HAP-1 (cell line): ENCODE measurements around the gene DISC1.
A peak's percentile ranks its signal among the peaks of the same experiment; 100 is the strongest.
"Not testable (repeated sequence)": the region's sequence is repeated elsewhere in the genome, so short reads cannot be mapped to it uniquely, and the experiment has no call there.

Experiments used
- DNase-seq, 2 experiments: peaks; one replicate each; pipeline ENCODE4 v3.0.0-alpha.2; 2016 to 2020; ENCODE audit warnings: low spot score in 2 of 2
- H3K27me3 ChIP-seq: fragments of 250-450 bp; sonication (Bioruptor Pico); 2 replicates; pipeline ENCODE4 v1.5.1; 2020; ENCODE audit warnings: low read depth, mild to moderate bottlenecking, moderate library complexity
- H3K36me3 ChIP-seq: fragments of 250-450 bp; sonication (Bioruptor Pico); replicated peaks from 2 replicates; pipeline ENCODE4 v1.5.1; 2020; ENCODE audit warnings: mild to moderate bottlenecking
- H3K4me1 ChIP-seq: fragments of 250-450 bp; sonication (Bioruptor Pico); 2 replicates; pipeline ENCODE4 v1.5.1; 2020; ENCODE audit warnings: mild to moderate bottlenecking
- H3K4me3 ChIP-seq: fragments of 250-450 bp; sonication (Bioruptor Pico); 2 replicates; pipeline ENCODE4 v1.5.1; 2020; ENCODE audit warnings: mild to moderate bottlenecking, moderate library complexity
- H3K9me3 ChIP-seq: fragments of 250-450 bp; sonication (Bioruptor Pico); 2 replicates; pipeline ENCODE4 v1.5.1; 2020; ENCODE audit warnings: mild to moderate bottlenecking, moderate library complexity
- in situ Hi-C: fragments of 300-500 bp; cut with MboI; formaldehyde crosslinking; loops from 3 replicates; pipeline ENCODE4 v1.14.3; 2020; ENCODE audit warnings: low sequenced_read_pairs, inconsistent platforms, mixed read lengths

DISC1 gene

DNA sequence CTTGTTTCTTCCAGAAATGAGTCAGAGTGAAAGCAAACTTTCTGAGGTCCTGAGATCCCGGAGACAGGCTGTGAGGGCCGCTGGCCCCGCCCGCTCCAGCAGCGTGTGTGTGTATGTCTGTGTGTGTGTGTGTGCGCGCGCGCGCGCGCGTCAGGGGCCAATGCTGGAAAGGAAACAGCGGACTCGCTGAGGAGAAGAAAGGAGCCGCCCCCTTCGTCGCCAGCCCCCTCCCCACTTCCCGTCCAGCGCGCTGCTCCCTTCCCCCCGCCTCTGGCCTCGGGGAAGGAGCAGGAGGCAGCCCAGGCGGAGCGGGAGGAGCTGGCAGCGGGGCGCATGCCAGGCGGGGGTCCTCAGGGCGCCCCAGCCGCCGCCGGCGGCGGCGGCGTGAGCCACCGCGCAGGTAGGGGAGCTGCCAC, at the start of gene DISC1:
Gene DISC1 (plus strand): TSS at position 256 of the 416 bp plus-strand sequence. CDS start 78 bp downstream, at position 334.
- H3K9me3 ChIP-seq, result no peaks in the 10 kb centered on the region
- in situ Hi-C loops, result no loop called here
- 0 out of 2 replicates have a peak, but pooled peaks cover 1% of the 10 kb centered on the region for H3K27me3 ChIP-seq
- DNase-seq, result peak; percentile 41 to 82
- no peaks in the 10 kb centered on the region for H3K36me3 ChIP-seq
- peaks cover 10% of the 10 kb centered on the region; the same call in 1 of the 2 replicates for H3K4me1 ChIP-seq
- peak within 1 kb of the TSS; percentile 51 for H3K4me3 ChIP-seq

DNA sequence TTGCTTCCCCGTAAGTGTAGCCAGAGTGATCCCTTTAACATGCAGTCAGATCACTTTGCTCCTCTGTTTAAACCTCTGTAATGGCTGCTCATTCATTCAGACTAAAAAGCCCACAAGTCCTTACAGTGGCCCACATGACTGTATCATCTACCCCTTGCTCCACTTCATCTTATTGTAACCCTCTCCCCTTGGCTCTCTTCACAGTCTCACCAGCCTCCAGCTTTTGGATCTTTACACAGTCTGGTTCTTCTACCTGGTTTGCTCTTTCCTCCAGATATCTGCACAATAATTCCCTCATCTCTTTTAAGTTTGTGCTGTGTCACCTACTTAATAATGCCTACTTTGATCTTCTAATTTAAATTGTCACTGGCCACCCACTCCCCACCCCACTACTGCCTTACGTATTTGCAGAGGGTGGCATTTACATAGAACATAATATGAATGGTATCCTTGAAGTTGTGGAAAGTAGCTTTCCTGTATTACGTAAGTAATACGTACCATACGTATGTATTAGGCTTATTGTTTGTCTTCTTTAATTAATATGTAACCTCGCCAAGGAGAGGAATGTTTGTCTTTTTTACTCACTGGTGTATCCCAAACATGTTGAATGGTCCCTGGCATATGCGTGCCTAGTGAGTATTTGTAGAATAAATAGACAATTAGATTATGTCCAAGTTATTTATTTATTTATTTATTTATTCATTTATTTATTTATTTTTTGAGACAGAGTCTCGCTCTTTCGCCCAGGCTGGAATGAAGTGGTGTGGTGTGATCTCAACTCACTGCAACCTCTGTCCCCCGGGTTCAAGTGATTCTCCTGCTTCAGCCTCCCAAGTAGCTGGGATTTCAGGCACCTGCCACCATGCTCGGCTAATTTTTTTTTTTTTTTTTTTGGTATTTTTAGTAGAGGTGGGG, 49.5 kb upstream of the DISC1 start:
- H3K36me3 ChIP-seq, result no peaks in the 10 kb centered on the region
- H3K9me3 ChIP-seq, result no peaks in the 10 kb centered on the region
- no peak for DNase-seq
- no peak overlapping the region for H3K4me3 ChIP-seq
- no peaks in the 10 kb centered on the region for H3K4me1 ChIP-seq
- in situ Hi-C loops, result no loop called here
- H3K27me3 ChIP-seq, result no peaks in the 10 kb centered on the region

DNA sequence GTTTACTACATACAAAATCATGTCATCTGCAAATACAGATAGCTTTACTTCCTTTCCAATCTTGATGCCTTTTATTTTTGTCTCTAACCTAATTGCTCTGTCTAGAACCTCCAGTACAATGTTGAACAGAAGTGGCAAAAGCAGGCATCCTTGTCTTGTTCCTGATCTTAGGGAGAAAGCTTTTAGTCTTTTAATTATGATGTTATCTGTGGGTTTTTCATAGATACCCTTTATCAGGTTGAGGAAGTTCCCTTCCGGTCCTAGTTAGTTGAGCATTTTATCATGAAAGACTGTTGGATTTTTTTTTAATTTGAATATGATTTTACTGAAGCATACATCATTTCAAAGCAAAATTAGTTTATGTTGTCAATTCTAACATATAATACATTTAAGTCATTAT, 45.7 kb upstream of the DISC1 start:
- in situ Hi-C loops, result no loop called here
- no peak for DNase-seq

DNA sequence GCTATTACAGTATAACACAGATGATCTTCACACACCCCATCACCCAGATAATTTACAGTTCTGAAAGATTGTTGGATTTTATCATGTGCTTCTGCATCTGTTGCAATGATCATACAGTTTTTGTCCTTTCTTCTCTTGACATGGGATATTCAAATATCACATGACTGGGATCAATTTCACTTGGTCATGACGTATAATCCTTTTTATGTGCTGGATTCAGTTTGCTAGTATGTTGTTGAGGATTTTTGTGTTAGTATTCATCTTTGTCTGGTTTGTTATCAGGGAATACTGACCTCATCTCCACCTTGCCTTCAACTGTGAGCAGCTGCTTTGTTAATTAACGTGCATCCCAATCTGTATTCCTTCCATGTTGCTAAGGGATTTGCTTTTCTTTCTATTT, 44.7 kb upstream of the DISC1 start:
- Histone ChIP-seq H3K4me1 (no peaks in the 10 kb centered on the region), H3K27me3 (no peaks in the 10 kb centered on the region), H3K9me3 (no peaks in the 10 kb centered on the region), H3K4me3 (no peak overlapping the region), H3K36me3 (no peaks in the 10 kb centered on the region)
- DNase-seq, result no peak
- in situ Hi-C loops, result no loop called here

More for the DNA sequence above, 45.7 kb upstream of the DISC1 start:
- H3K4me1 ChIP-seq, result no peaks in the 10 kb centered on the region
- H3K36me3 ChIP-seq, result no peaks in the 10 kb centered on the region
- no peak overlapping the region for H3K4me3 ChIP-seq
- H3K9me3 ChIP-seq, result no peaks in the 10 kb centered on the region
- no peaks in the 10 kb centered on the region for H3K27me3 ChIP-seq

DNA sequence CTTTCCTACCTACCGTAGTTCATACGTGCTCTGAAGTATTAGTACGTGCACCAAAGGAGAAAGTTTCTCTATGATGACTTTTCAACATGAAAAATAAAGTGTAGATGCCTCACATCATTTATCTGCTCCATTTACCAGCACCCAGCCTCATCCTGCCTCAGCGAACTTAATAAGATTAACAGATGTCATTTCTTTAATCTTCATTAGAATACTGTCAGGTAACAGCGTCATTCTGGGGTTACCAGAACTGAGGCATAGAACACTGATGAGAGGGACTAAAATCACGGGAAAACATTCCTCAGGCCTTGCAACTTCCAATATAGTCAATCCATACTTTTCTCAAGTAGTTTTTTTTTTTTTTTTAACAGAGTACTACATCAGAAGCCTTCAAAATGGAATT, 43.2 kb upstream of the DISC1 start:
- H3K36me3 ChIP-seq, result no peaks in the 10 kb centered on the region
- H3K4me1 ChIP-seq, result peaks cover 7% of the 10 kb centered on the region; the same call in 1 of the 2 replicates
- in situ Hi-C loops, result no loop called here
- no peak overlapping the region for H3K4me3 ChIP-seq
- H3K9me3 ChIP-seq, result no peaks in the 10 kb centered on the region
- no peak for DNase-seq
- no peaks in the 10 kb centered on the region for H3K27me3 ChIP-seq

DNA sequence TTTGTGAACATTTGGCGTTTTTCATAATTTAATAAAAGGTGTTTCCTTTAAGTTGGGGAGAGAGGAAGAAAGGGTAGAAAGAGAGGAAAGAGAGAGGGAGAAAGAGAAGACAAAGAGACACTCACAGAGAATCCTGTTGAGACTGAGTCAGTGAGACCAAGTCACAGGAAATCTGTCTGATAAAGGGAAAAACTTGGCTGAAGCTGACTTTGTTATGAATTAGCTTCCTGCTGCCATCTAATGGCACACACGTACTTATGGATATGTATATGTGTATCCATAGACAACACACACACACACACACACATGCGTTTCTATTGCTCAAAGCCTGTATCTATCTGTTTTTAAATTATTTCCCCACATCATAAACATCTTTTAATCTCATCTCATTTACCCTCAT, 42.5 kb upstream of the DISC1 start:
- Histone ChIP-seq H3K27me3 (no peaks in the 10 kb centered on the region), H3K9me3 (no peaks in the 10 kb centered on the region), H3K4me1 (peaks cover 7% of the 10 kb centered on the region; the same call in 1 of the 2 replicates), H3K36me3 (no peaks in the 10 kb centered on the region), H3K4me3 (no peak overlapping the region)
- in situ Hi-C loops, result no loop called here
- no peak for DNase-seq

DNA sequence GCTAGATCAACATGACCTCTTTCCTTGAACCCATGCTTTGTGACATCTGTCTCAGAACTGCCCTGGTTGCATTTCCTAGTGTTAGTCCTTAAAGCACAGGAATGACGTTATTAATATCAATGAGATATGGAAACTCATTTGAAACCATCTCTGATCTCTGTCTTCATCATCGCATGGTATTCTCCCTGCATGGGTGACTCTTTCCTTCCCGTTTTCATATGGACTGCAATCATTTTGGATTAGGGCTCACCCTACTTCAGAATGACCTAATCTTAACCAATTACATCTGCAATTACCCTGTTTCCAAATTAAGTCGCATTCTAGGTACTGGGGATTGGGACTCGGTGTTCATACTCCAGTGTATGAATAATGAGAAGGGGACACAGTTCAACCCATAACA, 41.7 kb upstream of the DISC1 start:
- H3K4me1 ChIP-seq, result peaks cover 7% of the 10 kb centered on the region; the same call in 1 of the 2 replicates
- H3K9me3 ChIP-seq, result no peaks in the 10 kb centered on the region
- no peak for DNase-seq
- in situ Hi-C loops, result loop anchor here (5.0 kb wide), 1 partner anchor 228 kb away; no protein-coding TSS in a partner anchor
- no peak overlapping the region for H3K4me3 ChIP-seq
- no peaks in the 10 kb centered on the region for H3K36me3 ChIP-seq
- no peaks in the 10 kb centered on the region for H3K27me3 ChIP-seq

DNA sequence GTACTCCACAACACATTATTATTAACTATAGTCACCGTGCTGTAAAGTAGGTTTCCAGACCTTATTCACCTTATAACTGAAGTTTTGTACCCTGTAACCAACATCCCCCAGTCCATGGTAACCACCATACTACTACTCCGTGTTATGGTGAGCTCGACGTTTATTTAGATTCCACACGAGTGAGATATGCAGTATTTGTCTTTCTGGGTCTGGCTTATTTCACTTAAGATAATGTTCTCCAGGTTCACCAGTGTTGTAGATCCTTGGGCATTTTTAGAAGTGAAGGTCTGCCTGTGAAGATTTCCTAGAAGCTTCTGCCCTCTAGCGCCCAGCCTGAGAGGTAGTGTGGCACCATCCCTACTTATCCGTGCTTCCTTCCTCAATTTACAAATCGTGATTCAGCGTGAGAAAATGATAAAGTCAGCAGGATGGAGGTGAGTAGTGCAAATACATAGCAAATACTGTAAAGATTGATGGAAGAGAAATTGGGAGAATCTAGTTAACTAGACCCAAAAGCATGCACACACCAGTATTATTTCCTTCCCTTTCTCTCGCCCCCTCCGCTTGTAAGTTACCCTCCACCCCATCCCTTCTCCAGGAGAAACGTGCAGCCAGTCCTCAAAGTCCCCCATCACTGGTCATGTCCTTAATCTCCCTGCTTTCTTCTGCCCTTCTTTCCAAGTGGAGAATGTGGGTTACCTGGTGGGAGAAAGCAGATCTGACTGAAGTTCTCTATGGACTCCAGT, 36.0 kb upstream of the DISC1 start:
- Histone ChIP-seq H3K27me3 (no peaks in the 10 kb centered on the region; the same call in 1 of the 2 replicates), H3K4me1 (peaks cover 7% of the 10 kb centered on the region; the same call in 1 of the 2 replicates), H3K9me3 (no peaks in the 10 kb centered on the region), H3K36me3 (no peaks in the 10 kb centered on the region), H3K4me3 (no peak overlapping the region)
- in situ Hi-C loops, result no loop called here
- DNase-seq, result peak; percentile 50 to 63

DNA sequence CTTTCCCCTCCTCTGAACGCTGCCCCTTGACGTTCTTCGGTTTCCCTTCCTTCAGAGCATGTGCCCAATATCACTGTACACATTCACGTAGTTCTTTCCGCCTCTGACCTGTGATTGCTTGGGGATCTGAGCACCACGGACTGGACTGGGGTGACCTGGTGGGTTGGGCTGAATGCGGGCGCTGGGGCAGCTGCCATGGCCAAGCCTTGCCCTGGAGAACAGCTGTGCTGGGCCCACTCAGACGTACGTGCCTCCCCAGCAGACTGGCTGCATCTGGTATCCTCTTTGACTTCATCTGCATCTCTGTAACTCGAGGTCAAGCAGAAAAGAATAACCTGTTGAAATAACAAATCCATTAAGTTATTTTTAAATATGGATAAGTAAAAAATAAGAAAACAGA, 35.1 kb upstream of the DISC1 start:
- Histone ChIP-seq H3K9me3 (no peaks in the 10 kb centered on the region), H3K27me3 (no peaks in the 10 kb centered on the region; the same call in 1 of the 2 replicates), H3K36me3 (no peaks in the 10 kb centered on the region), H3K4me1 (peaks cover 7% of the 10 kb centered on the region; the same call in 1 of the 2 replicates), H3K4me3 (no peak overlapping the region)
- in situ Hi-C loops, result no loop called here
- DNase-seq, result no peak

DNA sequence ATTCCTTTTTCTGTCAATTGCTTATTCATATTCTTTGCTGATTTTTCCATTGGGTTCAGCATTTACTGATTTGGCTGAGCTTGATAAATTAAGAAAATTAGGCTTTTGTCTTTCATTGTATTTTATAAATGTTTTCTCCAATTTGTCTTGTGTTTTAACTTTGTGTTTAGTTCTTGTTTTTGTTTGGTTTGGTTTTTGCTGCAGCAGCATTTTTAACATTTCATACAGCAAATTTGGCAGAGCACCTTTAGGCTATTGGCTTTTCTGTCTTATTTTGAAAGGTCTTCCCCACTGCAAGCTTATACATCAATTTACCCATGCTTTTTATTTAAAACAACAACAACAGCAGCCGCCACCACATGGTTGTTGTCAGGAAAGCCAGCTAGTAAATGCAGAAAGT, 33.8 kb upstream of the DISC1 start:
- Histone ChIP-seq H3K36me3 (no peaks in the 10 kb centered on the region), H3K9me3 (no peaks in the 10 kb centered on the region), H3K27me3 (no peaks in the 10 kb centered on the region; the same call in 1 of the 2 replicates), H3K4me1 (peaks cover under 1% of the 10 kb centered on the region; the same call in 1 of the 2 replicates), H3K4me3 (no peak overlapping the region)
- DNase-seq, result no peak
- in situ Hi-C loops, result no loop called here

DNA sequence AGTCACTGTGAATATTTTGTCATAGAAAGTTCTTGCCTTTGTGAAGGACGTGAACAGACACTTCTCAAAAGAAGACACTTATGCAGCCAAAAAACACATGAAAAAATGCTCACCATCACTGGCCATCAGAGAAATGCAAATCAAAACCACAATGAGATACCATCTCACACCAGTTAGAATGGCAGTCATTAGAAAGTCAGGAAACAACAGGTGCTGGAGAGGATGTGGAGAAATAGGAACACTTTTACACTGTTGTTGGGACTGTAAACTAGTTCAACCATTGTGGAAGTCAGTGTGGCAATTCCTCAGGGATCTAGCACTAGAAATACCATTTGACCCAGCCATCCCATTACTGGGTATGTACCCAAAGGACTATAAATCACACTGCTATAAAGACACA, 33.3 kb upstream of the DISC1 start:
- H3K4me1 ChIP-seq, DNase-seq, H3K27me3 ChIP-seq, in situ Hi-C loops, H3K9me3 ChIP-seq, H3K4me3 ChIP-seq, H3K36me3 ChIP-seq: not testable (repeated sequence)

DNA sequence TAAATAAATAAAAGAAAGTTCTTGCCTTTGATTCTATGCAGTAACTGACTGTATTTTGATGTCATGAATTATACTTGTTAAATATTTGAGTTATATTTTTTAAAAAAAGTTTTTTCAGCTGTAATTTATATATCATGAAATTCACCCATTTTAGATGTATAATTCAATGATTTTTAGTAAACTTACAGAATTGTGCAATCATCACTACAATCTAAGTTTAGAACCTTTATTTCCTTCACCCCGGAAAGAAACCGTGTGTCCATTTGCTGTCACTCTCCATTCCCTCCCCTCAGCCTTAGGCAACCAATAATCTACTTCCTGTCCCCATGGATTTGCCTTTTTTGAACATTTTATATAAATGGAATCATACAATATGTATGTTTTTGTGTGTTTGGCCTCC, 32.5 kb upstream of the DISC1 start:
- no peaks in the 10 kb centered on the region for H3K4me1 ChIP-seq
- no peaks in the 10 kb centered on the region for H3K9me3 ChIP-seq
- no peaks in the 10 kb centered on the region for H3K36me3 ChIP-seq
- in situ Hi-C loops, result no loop called here
- no peaks in the 10 kb centered on the region; the same call in 1 of the 2 replicates for H3K27me3 ChIP-seq
- DNase-seq, result no peak
- H3K4me3 ChIP-seq, result no peak overlapping the region

DNA sequence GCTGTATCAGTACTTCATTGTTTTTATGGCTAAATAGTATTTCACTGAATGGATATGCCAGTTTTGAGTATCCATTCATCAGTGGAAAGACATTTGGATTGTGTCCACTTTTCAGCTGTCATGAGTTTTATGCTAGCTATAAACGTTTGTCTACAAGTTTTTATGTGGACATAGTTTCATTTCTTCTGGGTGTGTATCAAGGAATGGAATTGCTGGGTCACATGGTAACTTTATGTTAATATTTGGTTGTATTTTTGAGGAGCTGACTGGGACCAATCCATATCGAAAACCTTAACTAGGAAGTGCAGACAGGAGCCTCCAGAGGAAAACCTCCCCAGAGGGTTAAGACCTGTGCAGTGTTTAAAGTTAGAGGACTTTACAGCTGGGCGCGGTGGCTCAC, 31.8 kb upstream of the DISC1 start:
- Histone ChIP-seq H3K4me3 (no peak overlapping the region), H3K9me3 (no peaks in the 10 kb centered on the region), H3K36me3 (no peaks in the 10 kb centered on the region), H3K27me3 (no peaks in the 10 kb centered on the region; the same call in 1 of the 2 replicates), H3K4me1 (no peaks in the 10 kb centered on the region)
- DNase-seq, result no peak
- in situ Hi-C loops, result no loop called here

DNA sequence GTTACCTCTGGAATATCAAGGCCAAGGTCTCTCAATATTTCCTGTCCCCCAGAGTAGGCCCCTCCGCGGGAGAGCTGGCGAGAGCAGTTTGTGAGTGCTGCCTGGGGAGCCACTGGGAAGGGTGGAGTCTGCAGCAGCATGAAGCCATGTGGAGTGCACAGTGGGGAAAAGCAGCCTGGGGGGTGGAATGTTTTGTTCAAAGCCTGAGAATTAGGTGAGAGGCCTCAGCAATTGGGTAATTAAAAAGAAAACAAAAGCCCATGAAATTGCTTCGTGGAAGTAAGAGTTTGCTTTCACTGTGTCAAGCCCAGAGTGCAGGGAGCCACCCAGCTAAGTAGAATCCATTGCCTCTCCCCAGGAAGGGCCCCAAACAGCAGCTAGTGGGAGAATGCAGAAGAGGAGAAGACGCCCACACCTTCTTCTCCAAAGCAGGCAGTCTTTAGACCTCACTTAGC, 30.2 kb upstream of the DISC1 start:
- no peaks in the 10 kb centered on the region for H3K4me1 ChIP-seq
- DNase-seq, result no peak
- no peaks in the 10 kb centered on the region for H3K9me3 ChIP-seq
- in situ Hi-C loops, result no loop called here
- no peaks in the 10 kb centered on the region; the same call in 1 of the 2 replicates for H3K27me3 ChIP-seq
- no peak overlapping the region for H3K4me3 ChIP-seq
- H3K36me3 ChIP-seq, result no peaks in the 10 kb centered on the region
